Activated CD8-positive, alpha-beta memory T cell treated with anti-CD3 and anti-CD28 coated beads for 36 hours (primary cell): ENCODE measurements around the gene PPP1R36. TPM values are rescaled to one million over a fixed set of nuclear protein-coding genes. Genes with fewer than 3 reads are reported as not detected.
"Not testable (repeated sequence)": the region's sequence is repeated elsewhere in the genome, so short reads cannot be mapped to it uniquely, and the experiment has no call there.

ENCODE experiments used
- CTCF ChIA-PET: fragments of 350-600 bp; sonication (Branson Sonifier 250); formaldehyde crosslinking; loops from one replicate; lab custom pipeline; 2021; ENCODE audit warnings: antibody characterized with exemption; lab: Charles Lee
- POLR2A ChIA-PET: fragments of 350-600 bp; sonication (Branson Sonifier 250); formaldehyde crosslinking; loops from one replicate; lab custom pipeline; 2021; ENCODE audit warnings: antibody characterized with exemption; lab: Charles Lee
- total RNA-seq, 2 experiments: library from RNA; stranded (reverse); gene quantifications; one replicate each; pipeline ENCODE4 v1.2.3, GENCODE V29; 2021

PPP1R36 gene
- total RNA-seq, 2 experiments from 2014 or later = 0.32 TPM; not detected in 1

- ChIA-PET POLR2A (interaction anchor here (0.6 kb wide), 1 partner anchor 901 kb away, joined by 3 read pairs; no protein-coding TSS in a partner anchor), CTCF (interaction anchor here (0.7 to 1.4 kb wide), 10 partner anchors 9 to 166 kb away, joined by 3 to 8 read pairs (median 4); no protein-coding TSS in a partner anchor)
Measured at GRCh38 chr14:64510825-64511671, 38.7 kb upstream of the PPP1R36 start.

- ChIA-PET CTCF (no interaction called here), POLR2A (no interaction called here)
Measured at GRCh38 chr14:64513271-64513670, 36.5 kb upstream of the PPP1R36 start.

GRCh38 chr14:64515053-64515452 is 34.7 kb upstream of the PPP1R36 start:
- ChIA-PET POLR2A (interaction anchor here (1.6 kb wide), 1 partner anchor 10 kb away, joined by 4 read pairs; the partner anchor contains the start of gene ZBTB1), CTCF (interaction anchor here (0.7 to 1.6 kb wide), 3 partner anchors 10 to 32 kb away, joined by 3 to 4 read pairs (median 3); partner anchors contain the start of gene ZBTB1)

GRCh38 chr14:64516969-64517368 is 32.8 kb upstream of the PPP1R36 start:
- ChIA-PET CTCF (no interaction called here), POLR2A (interaction anchor here (0.6 kb wide), 1 partner anchor 544 kb away, joined by 9 read pairs; no protein-coding TSS in a partner anchor)

GRCh38 chr14:64517667-64518066 is 32.1 kb upstream of the PPP1R36 start:
- POLR2A ChIA-PET, CTCF ChIA-PET: not testable (repeated sequence)

GRCh38 chr14:64518229-64518628 is 31.5 kb upstream of the PPP1R36 start:
- POLR2A ChIA-PET = no interaction called here
- CTCF ChIA-PET = no interaction called here

GRCh38 chr14:64520699-64521098 is 29.1 kb upstream of the PPP1R36 start:
- POLR2A ChIA-PET = no interaction called here
- CTCF ChIA-PET = interaction anchor here (0.7 to 1.4 kb wide), 2 partner anchors 19 to 146 kb away, joined by 3 read pairs; no protein-coding TSS in a partner anchor

GRCh38 chr14:64522591-64523355 is 27.0 kb upstream of the PPP1R36 start:
- CTCF ChIA-PET = no interaction called here
- POLR2A ChIA-PET = no interaction called here

- ChIA-PET CTCF (no interaction called here), POLR2A (no interaction called here)
Measured at GRCh38 chr14:64525354-64525753, 24.4 kb upstream of the PPP1R36 start.

- POLR2A ChIA-PET = no interaction called here
- CTCF ChIA-PET = interaction anchor here (1.5 kb wide), 1 partner anchor 8 kb away, joined by 4 read pairs; the partner anchor contains the start of gene HSPA2
Measured at GRCh38 chr14:64531567-64531966, 18.2 kb upstream of the PPP1R36 start.

GRCh38 chr14:64536488-64537245 is 13.1 kb upstream of the PPP1R36 start:
- ChIA-PET POLR2A (no interaction called here), CTCF (interaction anchor here (1.3 kb wide), 1 partner anchor 63 kb away, joined by 3 read pairs; no protein-coding TSS in a partner anchor)

GRCh38 chr14:64540208-64541202 is 9.3 kb upstream of the PPP1R36 start, which contains the start of gene HSPA2:
Gene HSPA2 (plus strand): TSS chr14:64540741. CDS start chr14:64540850, 109 bp downstream.
- ChIA-PET POLR2A (interaction anchor here (0.8 to 1.1 kb wide), 3 partner anchors 36 to 153 kb away, joined by 3 to 6 read pairs (median 5); partner anchors contain the start of gene ZBTB1), CTCF (interaction anchor here (0.6 to 4.2 kb wide), 11 partner anchors 10 to 210 kb away, joined by 3 to 16 read pairs (median 3); no protein-coding TSS in a partner anchor)

GRCh38 chr14:64541261-64541971 is 8.3 kb upstream of the PPP1R36 start:
- POLR2A ChIA-PET = interaction anchor here (0.6 kb wide), 2 partner anchors 107 to 153 kb away, joined by 3 read pairs; partner anchors contain the start of gene MTHFD1
- CTCF ChIA-PET = interaction anchor here (0.9 to 4.2 kb wide), 2 partner anchors 14 to 95 kb away, joined by 3 to 16 read pairs; no protein-coding TSS in a partner anchor

GRCh38 chr14:64541972-64542835 is 7.6 kb upstream of the PPP1R36 start:
- POLR2A ChIA-PET = interaction anchor here (0.6 kb wide), 2 partner anchors 108 to 154 kb away, joined by 3 read pairs; partner anchors contain the start of gene MTHFD1

GRCh38 chr14:64542836-64543201 is 6.9 kb upstream of the PPP1R36 start:
- POLR2A ChIA-PET = interaction anchor here (0.6 kb wide), 1 partner anchor 174 kb away, joined by 4 read pairs; no protein-coding TSS in a partner anchor
- CTCF ChIA-PET = interaction anchor here (4.2 kb wide), 1 partner anchor 94 kb away, joined by 16 read pairs; no protein-coding TSS in a partner anchor

More at GRCh38 chr14:64541972-64542835, 7.6 kb upstream of the PPP1R36 start:
- CTCF ChIA-PET = interaction anchor here (4.2 kb wide), 1 partner anchor 95 kb away, joined by 16 read pairs; no protein-coding TSS in a partner anchor
